Fibroblast of lung (primary cell): ENCODE results near the gene MAGOHB.

Source experiments
- EZH2 ChIP-seq: IDR thresholded peaks from 2 replicates; pipeline ENCODE4 v1.5.1; 2012; ENCODE audit warnings: low read length, control low read depth, mild to moderate bottlenecking; ENCODE audit errors: missing control alignments
- TF ChIP-seq, protein P1 (sequence below), 2 donors: IDR thresholded peaks in 1 of 2; conservative IDR thresholded peaks in 1 of 2; 1 replicate in 1 of 2; 2 replicates in 1 of 2; pipeline ENCODE4 v1.5.1; 2011 to 2012; ENCODE audit warnings: low read length in 2 of 2, control low read depth in 1 of 2, inconsistent platforms in 1 of 2, low read depth in 1 of 2, mild to moderate bottlenecking in 1 of 2

DNA sequence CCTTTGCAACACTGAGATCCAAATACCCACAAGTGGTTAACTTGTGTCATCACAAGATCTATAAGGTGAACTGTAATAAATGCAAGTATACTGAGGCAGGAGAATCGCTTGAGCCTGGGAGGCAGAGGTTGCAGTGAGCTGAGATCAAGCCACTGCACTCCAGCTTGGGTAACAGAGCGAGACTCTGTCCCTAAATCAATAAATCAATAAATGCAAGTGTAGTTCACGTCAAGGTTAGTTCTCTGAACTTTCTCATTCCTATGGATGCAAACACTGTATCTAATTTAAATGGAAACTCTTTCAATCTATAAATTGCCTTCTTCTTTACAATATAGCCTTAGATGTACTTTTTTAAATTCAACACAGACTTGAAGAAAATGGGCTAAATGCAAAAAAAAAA, 3.2 kb downstream of the MAGOHB start:
- TF ChIP-seq, protein P1, sequence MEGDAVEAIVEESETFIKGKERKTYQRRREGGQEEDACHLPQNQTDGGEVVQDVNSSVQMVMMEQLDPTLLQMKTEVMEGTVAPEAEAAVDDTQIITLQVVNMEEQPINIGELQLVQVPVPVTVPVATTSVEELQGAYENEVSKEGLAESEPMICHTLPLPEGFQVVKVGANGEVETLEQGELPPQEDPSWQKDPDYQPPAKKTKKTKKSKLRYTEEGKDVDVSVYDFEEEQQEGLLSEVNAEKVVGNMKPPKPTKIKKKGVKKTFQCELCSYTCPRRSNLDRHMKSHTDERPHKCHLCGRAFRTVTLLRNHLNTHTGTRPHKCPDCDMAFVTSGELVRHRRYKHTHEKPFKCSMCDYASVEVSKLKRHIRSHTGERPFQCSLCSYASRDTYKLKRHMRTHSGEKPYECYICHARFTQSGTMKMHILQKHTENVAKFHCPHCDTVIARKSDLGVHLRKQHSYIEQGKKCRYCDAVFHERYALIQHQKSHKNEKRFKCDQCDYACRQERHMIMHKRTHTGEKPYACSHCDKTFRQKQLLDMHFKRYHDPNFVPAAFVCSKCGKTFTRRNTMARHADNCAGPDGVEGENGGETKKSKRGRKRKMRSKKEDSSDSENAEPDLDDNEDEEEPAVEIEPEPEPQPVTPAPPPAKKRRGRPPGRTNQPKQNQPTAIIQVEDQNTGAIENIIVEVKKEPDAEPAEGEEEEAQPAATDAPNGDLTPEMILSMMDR (conservative IDR thresholded peaks at IDR 0.05 in 1 of 2, IDR thresholded peaks at IDR 0.05 in 1 of 2; ENCODE audit: low read depth in 1 of 2, low read length in 2 of 2) = no peak
- TF ChIP-seq EZH2 = no peak
